Chondrocyte (in vitro differentiated cells): ENCODE results near the gene ESR1. TPM values are rescaled to one million over a fixed set of nuclear protein-coding genes. Genes with fewer than 3 reads are reported as not detected.
"Not testable (repeated sequence)": the region's sequence is repeated elsewhere in the genome, so short reads cannot be mapped to it uniquely, and the experiment has no call there.

ENCODE experiments used
- DNase-seq: peaks from one replicate; pipeline ENCODE4 v3.0.0; 2021; ENCODE audit warnings: mixed read lengths, low spot score
- H3K27ac Mint-ChIP-seq: one replicate; pipeline ENCODE4 v1.8.0; 2021; ENCODE audit warnings: mild to moderate bottlenecking, moderate library complexity, mixed read lengths; ENCODE audit not compliant: unreplicated experiment
- H3K27me3 Mint-ChIP-seq: 2 replicates; pipeline ENCODE4 v1.8.0; 2021; ENCODE audit warnings: low read depth, mixed read lengths
- H3K36me3 Mint-ChIP-seq: 2 replicates; pipeline ENCODE4 v1.8.0; 2021; ENCODE audit warnings: low read depth, mixed read lengths
- H3K4me1 Mint-ChIP-seq: 2 replicates; pipeline ENCODE4 v1.8.0; 2021; ENCODE audit warnings: low read depth, mild to moderate bottlenecking, mixed read lengths
- H3K4me3 Mint-ChIP-seq: one replicate; pipeline ENCODE4 v1.8.0; 2021; ENCODE audit warnings: mild to moderate bottlenecking, moderate library complexity, mixed read lengths; ENCODE audit not compliant: unreplicated experiment
- H3K9me3 Mint-ChIP-seq: 2 replicates; pipeline ENCODE4 v1.8.0; 2021; ENCODE audit warnings: low read depth, mixed read lengths
- total RNA-seq: library from RNA; stranded (reverse); gene quantifications from 3 replicates; pipeline ENCODE4 v1.2.1, GENCODE V29; 2021
- TF ChIP-seq, protein P1 (sequence below): fragments of 200-600 bp; sonication (generic); IDR thresholded peaks from 2 replicates; pipeline ENCODE4 v1.5.0; 2021; ENCODE audit warnings: antibody characterized with exemption, mild to moderate bottlenecking, moderate library complexity

Gene ESR1
- total RNA-seq, 1 donor from 2014 or later, result not detected

DNA sequence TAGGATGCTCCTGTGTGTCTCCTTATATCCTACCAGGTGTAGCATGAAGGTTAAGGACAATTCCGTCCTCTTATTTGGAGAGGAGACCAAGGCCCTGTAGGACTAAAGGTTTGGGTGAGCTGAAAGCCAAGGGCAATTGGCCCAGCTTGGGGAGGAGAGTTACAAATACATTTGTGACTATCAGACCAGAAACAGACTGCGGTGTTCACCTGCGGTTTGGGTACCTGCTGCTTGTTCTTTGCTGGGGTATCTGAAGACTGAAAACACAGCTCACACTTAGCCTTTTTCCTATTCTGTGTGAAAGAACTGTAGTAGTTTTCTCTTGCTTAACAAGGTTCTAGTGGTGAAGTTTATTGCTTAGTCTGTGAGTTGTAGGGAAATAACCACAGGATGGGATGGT lies 55.0 kb downstream of the ESR1 start:
- TF ChIP-seq, protein P1, sequence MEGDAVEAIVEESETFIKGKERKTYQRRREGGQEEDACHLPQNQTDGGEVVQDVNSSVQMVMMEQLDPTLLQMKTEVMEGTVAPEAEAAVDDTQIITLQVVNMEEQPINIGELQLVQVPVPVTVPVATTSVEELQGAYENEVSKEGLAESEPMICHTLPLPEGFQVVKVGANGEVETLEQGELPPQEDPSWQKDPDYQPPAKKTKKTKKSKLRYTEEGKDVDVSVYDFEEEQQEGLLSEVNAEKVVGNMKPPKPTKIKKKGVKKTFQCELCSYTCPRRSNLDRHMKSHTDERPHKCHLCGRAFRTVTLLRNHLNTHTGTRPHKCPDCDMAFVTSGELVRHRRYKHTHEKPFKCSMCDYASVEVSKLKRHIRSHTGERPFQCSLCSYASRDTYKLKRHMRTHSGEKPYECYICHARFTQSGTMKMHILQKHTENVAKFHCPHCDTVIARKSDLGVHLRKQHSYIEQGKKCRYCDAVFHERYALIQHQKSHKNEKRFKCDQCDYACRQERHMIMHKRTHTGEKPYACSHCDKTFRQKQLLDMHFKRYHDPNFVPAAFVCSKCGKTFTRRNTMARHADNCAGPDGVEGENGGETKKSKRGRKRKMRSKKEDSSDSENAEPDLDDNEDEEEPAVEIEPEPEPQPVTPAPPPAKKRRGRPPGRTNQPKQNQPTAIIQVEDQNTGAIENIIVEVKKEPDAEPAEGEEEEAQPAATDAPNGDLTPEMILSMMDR, result no peak
- H3K27me3 Mint-ChIP-seq, result no peaks in the 10 kb centered on the region
- H3K27ac Mint-ChIP-seq, result no peak overlapping the region
- DNase-seq, result no peak
- H3K36me3 Mint-ChIP-seq, result no peaks in the 10 kb centered on the region
- no peak overlapping the region for H3K4me3 Mint-ChIP-seq
- H3K9me3 Mint-ChIP-seq, result peaks cover 7% of the 10 kb centered on the region
- H3K4me1 Mint-ChIP-seq, result no peaks in the 10 kb centered on the region

DNA sequence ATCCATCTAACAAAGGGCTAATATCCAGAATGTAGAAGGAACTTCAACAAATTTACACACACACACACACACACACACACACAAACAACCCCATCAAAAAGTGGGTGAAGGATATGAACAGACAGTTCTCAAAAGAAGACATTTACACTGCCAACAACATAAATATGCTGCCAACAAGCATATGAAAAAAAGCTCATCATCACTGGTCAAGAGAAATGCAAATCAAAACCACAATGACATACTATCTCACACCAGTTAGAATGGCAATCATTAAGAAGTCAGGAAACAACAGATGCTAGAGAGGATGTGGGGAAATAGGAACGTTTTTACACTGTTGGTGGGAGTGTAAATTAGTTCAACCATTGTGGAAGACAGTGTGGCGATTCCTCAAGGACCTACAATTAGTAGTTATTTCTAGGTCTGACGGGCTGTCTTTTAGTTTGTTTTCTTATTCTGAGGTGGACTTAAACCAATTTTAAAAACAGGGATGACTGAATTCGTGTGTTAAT lies 59.9 kb downstream of the ESR1 start:
- not testable (repeated sequence) for H3K27me3 Mint-ChIP-seq, H3K4me3 Mint-ChIP-seq, H3K27ac Mint-ChIP-seq, DNase-seq, H3K4me1 Mint-ChIP-seq, H3K36me3 Mint-ChIP-seq
- H3K9me3 Mint-ChIP-seq, result peaks cover 15% of the 10 kb centered on the region

DNA sequence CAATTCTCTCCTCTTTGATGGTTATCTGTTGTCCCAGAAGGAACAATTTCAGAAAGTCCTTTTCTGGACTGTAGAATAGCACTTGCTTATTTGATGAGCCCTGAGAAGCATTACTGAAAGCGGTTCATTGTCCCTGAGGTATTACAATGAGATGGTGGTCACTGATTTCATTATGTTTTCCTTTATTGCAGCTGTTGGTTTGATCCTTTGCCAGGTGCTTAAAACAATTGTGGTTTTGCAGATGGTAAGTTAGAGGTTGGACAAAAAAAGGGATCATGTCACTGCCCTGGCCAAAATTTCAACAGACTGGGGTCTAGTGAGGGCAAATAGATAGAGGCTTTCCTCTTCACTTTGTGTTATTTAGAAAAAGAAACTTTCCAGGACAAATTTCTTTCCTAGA lies 61.9 kb downstream of the ESR1 start:
- TF ChIP-seq, protein P1, result no peak
- H3K4me1 Mint-ChIP-seq, result no peaks in the 10 kb centered on the region

DNA sequence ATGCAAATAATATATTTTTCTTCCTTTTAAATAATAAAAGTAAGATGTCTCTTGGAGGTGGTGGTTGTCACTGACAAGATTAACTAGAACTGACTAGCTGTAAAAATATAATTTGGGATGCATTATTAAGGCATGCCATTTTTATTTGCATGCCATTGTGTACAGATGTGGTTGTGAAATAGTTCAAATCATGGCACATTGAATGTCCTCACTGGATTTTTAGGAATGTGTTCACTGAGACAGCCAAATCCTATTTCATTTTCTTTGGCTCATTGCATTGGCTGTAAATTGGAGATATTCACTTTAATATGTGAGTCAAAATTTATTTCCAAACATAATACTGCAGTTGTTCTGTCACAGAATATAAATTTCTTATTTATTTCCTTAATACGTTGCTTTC lies 62.3 kb downstream of the ESR1 start:
- peaks cover 2% of the 10 kb centered on the region for H3K27me3 Mint-ChIP-seq
- H3K4me3 Mint-ChIP-seq, result no peak overlapping the region
- peaks cover 15% of the 10 kb centered on the region for H3K9me3 Mint-ChIP-seq
- no peak for DNase-seq
- TF ChIP-seq, protein P1, result no peak
- H3K36me3 Mint-ChIP-seq, result no peaks in the 10 kb centered on the region
- H3K27ac Mint-ChIP-seq, result no peak overlapping the region
- H3K4me1 Mint-ChIP-seq, result no peaks in the 10 kb centered on the region

More for the DNA sequence above, 61.9 kb downstream of the ESR1 start:
- H3K27ac Mint-ChIP-seq, result no peak overlapping the region
- H3K27me3 Mint-ChIP-seq, result peaks cover 2% of the 10 kb centered on the region
- no peak for DNase-seq
- no peaks in the 10 kb centered on the region for H3K36me3 Mint-ChIP-seq
- H3K4me3 Mint-ChIP-seq, result no peak overlapping the region
- peaks cover 15% of the 10 kb centered on the region for H3K9me3 Mint-ChIP-seq

DNA sequence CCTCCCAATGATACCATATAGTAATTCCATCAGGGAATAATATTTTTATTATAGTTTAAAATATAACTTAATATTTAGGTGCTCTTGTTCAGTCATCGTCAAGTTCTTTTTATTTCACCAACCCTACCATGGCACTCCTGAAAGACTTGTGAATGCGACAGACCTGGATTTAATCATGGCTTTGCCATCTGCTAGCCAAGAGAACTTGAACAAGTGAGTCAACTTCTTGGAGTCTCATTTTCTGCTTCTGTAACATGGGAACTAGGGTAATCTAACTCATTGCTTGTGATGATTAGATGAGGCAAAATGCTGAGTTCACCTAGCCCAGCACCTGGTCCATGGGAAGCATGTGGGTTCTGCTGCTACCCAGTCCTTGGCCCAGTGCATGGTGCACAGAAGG lies 62.9 kb downstream of the ESR1 start:
- peaks cover 2% of the 10 kb centered on the region for H3K27me3 Mint-ChIP-seq
- H3K36me3 Mint-ChIP-seq, result no peaks in the 10 kb centered on the region
- H3K27ac Mint-ChIP-seq, result no peak overlapping the region
- DNase-seq, result no peak
- no peaks in the 10 kb centered on the region for H3K4me1 Mint-ChIP-seq
- no peak overlapping the region for H3K4me3 Mint-ChIP-seq
- peaks cover 12% of the 10 kb centered on the region for H3K9me3 Mint-ChIP-seq
- TF ChIP-seq, protein P1, result no peak

DNA sequence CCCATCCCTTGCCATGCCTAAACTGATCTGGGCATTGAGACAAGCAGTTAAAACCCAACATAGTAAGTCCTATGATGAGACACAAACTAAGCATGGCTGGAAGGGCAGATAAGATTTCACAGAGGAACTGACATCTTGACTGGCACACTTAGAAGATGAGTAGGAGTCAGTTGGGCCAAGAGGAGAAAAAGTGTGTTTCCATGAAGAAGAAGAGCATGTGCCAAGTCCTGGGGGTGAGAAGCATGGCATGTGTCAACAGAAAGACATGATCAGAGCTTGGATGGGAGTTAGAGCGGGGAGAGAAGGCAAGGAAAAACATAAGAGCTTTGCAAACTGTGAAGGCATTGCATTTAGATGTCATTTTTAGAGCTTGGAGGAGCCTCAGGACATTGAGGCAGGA lies 68.0 kb downstream of the ESR1 start:
- H3K36me3 Mint-ChIP-seq, result no peaks in the 10 kb centered on the region
- H3K4me3 Mint-ChIP-seq, result no peak overlapping the region
- H3K27ac Mint-ChIP-seq, result no peak overlapping the region
- H3K9me3 Mint-ChIP-seq, result peaks cover 5% of the 10 kb centered on the region
- H3K27me3 Mint-ChIP-seq, result peaks cover 10% of the 10 kb centered on the region
- TF ChIP-seq, protein P1, result no peak
- DNase-seq, result no peak
- no peaks in the 10 kb centered on the region for H3K4me1 Mint-ChIP-seq
